AG10803 (cell line): ENCODE measurements around the gene FYN.

Experiments
- DNase-seq: peaks from one replicate; pipeline ENCODE4 v3.0.0; 2010; ENCODE audit warnings: low read depth
- H3K4me3 ChIP-seq: 2 replicates; pipeline ENCODE4 v1.5.1; 2011; ENCODE audit warnings: mild to moderate bottlenecking, low read length, control low read depth
- TF ChIP-seq, protein P1 (sequence below): conservative IDR thresholded peaks from 2 replicates; pipeline ENCODE4 v1.5.1; 2011; ENCODE audit warnings: mild to moderate bottlenecking, low read length, control low read depth, inconsistent platforms

Gene FYN

DNA sequence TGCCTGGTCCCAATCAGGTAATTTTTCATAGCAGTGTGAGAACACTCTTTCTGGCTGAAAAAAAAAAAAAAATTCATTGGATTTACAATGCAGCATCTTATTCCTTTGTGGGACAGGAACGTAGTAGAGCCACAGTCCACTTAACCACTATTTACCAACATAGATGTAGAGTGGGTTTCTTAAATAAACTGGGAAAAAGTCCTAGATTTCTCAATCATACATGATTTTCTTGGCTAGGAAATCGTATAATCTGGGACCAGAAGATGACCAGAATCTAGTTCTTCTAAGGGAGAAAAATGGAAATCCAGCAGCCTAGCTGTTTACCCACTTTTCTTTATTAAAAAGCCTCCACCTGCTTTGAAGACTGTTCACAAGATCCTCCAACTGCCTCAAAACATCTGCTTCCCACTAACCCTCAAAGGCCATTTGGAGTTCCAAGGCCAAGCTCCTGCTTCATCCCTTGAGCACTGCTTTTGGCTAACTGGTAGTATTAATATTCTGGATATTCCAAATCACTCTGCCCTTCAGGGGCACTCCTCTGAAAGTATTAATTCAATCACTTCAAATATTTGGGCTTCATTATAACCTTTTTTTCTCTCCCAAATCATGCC lies 70.4 kb downstream of the FYN start:
- H3K4me3 ChIP-seq: no peak overlapping the region
- TF ChIP-seq, protein P1, sequence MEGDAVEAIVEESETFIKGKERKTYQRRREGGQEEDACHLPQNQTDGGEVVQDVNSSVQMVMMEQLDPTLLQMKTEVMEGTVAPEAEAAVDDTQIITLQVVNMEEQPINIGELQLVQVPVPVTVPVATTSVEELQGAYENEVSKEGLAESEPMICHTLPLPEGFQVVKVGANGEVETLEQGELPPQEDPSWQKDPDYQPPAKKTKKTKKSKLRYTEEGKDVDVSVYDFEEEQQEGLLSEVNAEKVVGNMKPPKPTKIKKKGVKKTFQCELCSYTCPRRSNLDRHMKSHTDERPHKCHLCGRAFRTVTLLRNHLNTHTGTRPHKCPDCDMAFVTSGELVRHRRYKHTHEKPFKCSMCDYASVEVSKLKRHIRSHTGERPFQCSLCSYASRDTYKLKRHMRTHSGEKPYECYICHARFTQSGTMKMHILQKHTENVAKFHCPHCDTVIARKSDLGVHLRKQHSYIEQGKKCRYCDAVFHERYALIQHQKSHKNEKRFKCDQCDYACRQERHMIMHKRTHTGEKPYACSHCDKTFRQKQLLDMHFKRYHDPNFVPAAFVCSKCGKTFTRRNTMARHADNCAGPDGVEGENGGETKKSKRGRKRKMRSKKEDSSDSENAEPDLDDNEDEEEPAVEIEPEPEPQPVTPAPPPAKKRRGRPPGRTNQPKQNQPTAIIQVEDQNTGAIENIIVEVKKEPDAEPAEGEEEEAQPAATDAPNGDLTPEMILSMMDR: no peak
- no peak for DNase-seq

DNA sequence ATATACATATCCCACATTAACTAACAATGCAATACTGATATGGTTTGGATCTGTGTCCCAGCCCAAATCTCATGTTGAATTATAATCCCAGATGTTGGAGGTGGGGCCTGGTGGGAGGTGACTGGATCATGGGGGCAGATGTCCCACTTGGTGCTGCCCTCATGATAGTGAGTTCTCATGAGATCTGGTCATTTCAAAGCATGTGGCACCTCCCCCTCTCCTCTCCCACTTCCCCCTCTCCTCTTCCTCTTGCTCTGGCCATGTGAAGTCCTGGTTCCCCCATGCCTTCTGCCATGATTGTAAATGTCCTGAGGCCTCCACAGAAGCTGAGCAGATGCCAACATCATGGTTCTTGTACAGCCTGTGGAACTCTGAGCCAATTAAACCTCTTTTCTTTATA lies 71.2 kb downstream of the FYN start:
- TF ChIP-seq, protein P1: no peak
- DNase-seq: no peak
- H3K4me3 ChIP-seq: no peak overlapping the region

DNA sequence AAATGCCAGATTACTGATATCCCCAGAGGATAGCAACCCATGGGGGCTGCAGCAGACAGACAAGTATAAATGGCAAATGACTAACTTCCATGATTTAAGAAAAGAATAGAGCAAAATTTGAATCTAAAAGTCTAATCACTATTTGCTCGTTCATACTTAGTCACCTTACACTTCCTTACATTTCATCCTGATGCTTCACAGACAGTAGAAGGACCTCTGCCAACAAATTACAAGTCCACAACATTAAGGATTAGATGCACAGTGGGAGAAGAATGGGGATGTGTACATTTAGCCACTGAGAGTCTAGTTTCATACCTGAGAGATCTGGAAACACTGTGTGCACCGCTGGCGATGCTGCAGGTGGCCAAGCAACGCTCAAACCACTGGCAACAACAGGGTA lies 72.4 kb downstream of the FYN start:
- TF ChIP-seq, protein P1: no peak
- DNase-seq: no peak
- no peak overlapping the region for H3K4me3 ChIP-seq

DNA sequence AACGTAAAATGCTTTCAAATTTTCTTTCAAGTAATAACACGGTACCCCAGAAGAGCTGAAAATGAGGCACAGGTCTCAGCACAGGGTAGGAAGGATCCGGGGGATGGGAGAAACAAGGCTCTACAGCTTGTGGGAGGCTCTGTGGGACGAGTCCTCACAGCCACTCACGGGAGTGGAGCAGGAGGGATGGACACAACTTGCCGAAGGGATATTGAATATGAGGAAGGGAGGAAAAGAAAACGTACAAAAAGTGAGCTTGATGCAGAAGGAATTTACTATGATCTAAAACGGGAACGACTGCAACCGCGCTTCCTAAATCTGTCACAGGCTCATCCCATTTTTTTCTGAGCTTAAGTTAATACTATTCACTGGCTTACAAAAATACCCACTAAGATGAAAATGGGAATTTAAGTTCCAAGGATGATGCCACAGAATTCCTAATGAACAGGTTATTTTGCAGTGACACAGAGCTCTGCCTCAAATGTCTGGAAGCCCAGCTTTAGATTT lies 72.9 kb downstream of the FYN start:
- DNase-seq: no peak
- H3K4me3 ChIP-seq: peak overlapping the region; percentile 4; the same call in 1 of the 2 replicates
- TF ChIP-seq, protein P1: no peak

DNA sequence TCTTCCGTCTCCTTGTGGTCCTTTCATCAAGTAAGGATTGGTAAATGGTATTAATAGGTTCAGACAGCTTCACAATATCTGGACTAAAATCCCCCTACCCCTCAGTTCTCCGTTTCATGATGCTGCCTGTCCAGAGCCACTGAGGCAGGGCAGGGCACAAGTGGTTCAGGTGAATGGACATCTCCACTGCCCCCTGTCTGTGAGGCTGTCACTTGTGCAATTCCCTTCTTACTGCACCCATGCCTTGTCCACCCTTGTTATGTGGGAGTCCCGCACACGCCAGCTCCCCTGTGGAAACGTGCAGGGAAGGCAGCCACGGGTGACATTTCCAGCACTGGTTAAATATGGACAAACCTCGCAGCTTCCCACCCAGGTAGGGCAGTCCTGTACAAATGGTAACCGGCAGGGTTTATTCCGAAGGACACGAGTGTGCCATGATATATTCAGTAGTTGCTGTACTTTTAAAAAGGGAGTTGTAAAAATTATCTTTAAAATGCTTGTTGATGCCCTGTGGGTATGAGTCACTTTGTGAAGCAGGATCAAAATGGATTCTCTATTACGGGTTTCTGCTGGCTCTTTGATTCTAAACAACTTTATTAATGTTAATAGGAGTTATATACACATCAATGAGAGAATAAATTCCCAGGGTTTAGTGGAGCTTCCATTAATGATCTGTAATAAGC lies 73.5 kb downstream of the FYN start:
- no peak overlapping the region for H3K4me3 ChIP-seq
- no peak for DNase-seq
- TF ChIP-seq, protein P1: no peak; the same call in 1 of the 2 replicates

DNA sequence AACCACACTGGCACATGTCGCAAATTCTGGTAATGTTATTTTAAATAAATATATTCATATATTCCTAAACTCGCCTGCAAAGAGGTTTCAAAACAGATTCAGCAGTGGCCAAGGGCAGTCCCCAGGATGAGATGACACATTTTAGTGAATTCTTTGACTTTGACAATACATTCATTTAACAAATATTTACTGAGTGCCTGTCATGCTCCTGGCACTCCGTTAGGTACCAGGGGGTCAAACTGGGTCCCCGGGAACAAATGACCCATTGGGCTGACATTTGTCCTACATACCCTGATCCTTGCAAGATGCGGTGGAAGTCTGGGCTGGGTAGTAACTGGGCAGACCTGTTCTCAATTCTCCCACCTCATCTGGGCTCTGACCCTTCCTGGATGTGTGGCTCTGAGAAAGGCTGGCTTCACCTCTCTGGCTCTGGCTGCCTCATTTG lies 74.9 kb downstream of the FYN start:
- DNase-seq: no peak
- H3K4me3 ChIP-seq: no peak overlapping the region
- TF ChIP-seq, protein P1: no peak
